GM12872 (cell line): ENCODE measurements around the gene ARF5.

Source experiments
- CTCF ChIP-seq: IDR thresholded peaks from 3 replicates; pipeline ENCODE4 v1.5.1; 2011; ENCODE audit warnings: low read depth, mild to moderate bottlenecking, low read length, moderate library complexity; ENCODE audit not compliant: insufficient read depth

The ARF5 gene

GRCh38 chr7:127582361-127582760 lies 5.8 kb upstream of the ARF5 start:
- TF ChIP-seq CTCF = no peak

- no peak for TF ChIP-seq CTCF
Observed at GRCh38 chr7:127584648-127585043, 3.6 kb upstream of the ARF5 start.

GRCh38 chr7:127585044-127585953 lies 2.9 kb upstream of the ARF5 start, which contains the start of gene GCC1:
TSS of gene GCC1 (minus strand) at chr7:127585596. CDS start at chr7:127585182, 414 bp downstream.
- no peak for TF ChIP-seq CTCF

GRCh38 chr7:127586346-127586745 lies 1.9 kb upstream of the ARF5 start:
- no peak for TF ChIP-seq CTCF

GRCh38 chr7:127587663-127588018 lies 570 bp upstream of the ARF5 start:
- TF ChIP-seq CTCF = no peak

GRCh38 chr7:127588697-127589482 lies 679 bp downstream of the ARF5 start:
- peak; percentile 49 for TF ChIP-seq CTCF

GRCh38 chr7:127589896-127590295 lies 1.7 kb downstream of the ARF5 start:
- TF ChIP-seq CTCF = no peak
